HEK293T (cell line): ENCODE data around the gene DHRS13.

Experiments used
- ELF4 ChIP-seq: fragments of 450-650 bp; IDR thresholded peaks from 2 replicates; pipeline ENCODE4 v1.6.1; 2017; ENCODE audit warnings: antibody characterized with exemption
- FOXK2 ChIP-seq: fragments of 450-650 bp; IDR thresholded peaks from 2 replicates; pipeline ENCODE4 v1.6.1; 2016; ENCODE audit warnings: mild to moderate bottlenecking
- SUZ12 ChIP-seq: fragments of 450-650 bp; IDR thresholded peaks from 2 replicates; pipeline ENCODE4 v1.6.1; 2016; ENCODE audit warnings: mild to moderate bottlenecking
- ZNF384 ChIP-seq: fragments of 450-650 bp; IDR thresholded peaks from 2 replicates; pipeline ENCODE4 v1.6.1; 2016

DNA sequence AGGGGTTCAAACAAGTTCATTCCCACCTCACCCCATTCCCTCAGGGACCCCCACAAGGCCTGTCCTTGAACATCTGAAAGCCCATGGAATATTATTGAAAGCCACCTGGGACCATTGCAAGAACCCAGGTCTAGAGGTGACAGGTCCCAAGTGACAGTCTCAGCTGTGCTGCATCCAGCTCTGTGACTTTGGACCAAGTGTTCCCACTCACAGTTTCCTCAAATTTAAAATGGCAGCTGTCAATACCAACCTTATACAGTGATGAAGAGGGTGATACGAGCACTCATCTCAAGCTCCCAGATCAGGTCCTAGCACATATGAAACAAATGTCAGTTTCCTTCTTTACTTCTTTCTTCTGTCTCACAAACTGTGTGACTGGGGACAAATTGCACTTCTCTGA lies 38.9 kb downstream of the DHRS13 start:
- TF ChIP-seq ELF4: no peak
- no peak for TF ChIP-seq FOXK2
- no peak for TF ChIP-seq ZNF384
- no peak for TF ChIP-seq SUZ12
